HG03571 (cell line): ENCODE data around the gene FGFR3.

Source experiments
- ATAC-seq: cut with Tn5 transposase; IDR thresholded peaks from one replicate; pipeline ENCODE4 v1.9.1; 2021; ENCODE audit not compliant: unreplicated experiment

FGFR3 gene

GRCh38 chr4:1801286-1801958, 8.3 kb downstream of the FGFR3 start:
- ATAC-seq = no peak

GRCh38 chr4:1802151-1802715, 9.1 kb downstream of the FGFR3 start:
- no peak for ATAC-seq

DNA sequence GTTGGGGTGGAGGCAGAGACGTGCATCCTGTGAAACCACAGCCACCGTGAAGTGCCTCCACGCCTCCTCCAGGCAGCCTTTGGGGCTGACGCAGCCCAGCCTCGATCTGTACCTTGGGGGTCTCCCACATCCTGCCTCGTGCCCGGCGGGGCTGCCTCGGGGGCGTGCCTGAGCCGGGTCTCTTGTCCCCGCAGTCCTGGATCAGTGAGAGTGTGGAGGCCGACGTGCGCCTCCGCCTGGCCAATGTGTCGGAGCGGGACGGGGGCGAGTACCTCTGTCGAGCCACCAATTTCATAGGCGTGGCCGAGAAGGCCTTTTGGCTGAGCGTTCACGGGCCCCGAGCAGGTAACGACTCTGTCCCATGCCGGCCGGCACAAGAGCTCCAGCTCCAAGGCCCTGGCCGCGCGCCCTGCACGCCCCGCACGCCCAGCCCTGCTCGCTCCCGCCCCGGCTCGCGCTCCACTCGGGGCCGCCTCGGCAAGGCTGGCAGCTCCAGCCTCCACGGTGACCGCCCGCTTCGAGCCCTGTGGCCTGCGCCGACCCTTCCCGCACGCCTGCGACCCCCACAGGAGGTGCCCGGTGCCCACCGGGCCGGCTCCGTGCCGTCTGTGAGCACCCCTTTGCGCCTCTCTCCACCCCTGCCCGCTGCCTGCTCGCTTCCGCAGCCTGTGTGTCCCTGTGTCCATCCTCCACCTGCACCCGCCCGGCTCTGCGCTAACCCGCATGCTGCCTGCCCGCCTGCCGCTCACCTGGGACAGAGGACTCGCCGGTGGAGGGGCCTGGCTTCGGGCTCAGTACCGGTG, 9.8 kb downstream of the FGFR3 start:
- ATAC-seq = no peak

GRCh38 chr4:1803523-1804423, 10.7 kb downstream of the FGFR3 start:
- no peak for ATAC-seq

GRCh38 chr4:1804638-1805492, 11.8 kb downstream of the FGFR3 start:
- no peak for ATAC-seq

DNA sequence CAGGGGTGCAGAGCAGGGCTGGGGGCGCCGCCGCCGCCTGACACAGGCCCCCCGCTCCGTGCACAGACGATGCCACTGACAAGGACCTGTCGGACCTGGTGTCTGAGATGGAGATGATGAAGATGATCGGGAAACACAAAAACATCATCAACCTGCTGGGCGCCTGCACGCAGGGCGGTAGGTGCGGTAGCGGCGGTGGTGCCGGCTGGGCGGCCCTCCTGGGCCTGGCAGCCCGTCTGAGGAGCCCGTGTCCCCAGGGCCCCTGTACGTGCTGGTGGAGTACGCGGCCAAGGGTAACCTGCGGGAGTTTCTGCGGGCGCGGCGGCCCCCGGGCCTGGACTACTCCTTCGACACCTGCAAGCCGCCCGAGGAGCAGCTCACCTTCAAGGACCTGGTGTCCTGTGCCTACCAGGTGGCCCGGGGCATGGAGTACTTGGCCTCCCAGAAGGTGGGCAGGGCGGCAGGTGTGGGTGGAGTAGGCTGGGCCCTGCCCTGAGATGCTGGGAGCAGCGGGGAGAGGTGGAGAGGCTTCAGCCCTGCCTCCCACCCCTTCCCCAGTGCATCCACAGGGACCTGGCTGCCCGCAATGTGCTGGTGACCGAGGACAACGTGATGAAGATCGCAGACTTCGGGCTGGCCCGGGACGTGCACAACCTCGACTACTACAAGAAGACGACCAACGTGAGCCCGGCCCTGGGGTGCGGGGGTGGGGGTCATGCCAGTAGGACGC, 12.6 kb downstream of the FGFR3 start:
- no peak for ATAC-seq

GRCh38 chr4:1806223-1806564, 13.1 kb downstream of the FGFR3 start:
- no peak for ATAC-seq

GRCh38 chr4:1806596-1807331, 13.7 kb downstream of the FGFR3 start:
- ATAC-seq = no peak

DNA sequence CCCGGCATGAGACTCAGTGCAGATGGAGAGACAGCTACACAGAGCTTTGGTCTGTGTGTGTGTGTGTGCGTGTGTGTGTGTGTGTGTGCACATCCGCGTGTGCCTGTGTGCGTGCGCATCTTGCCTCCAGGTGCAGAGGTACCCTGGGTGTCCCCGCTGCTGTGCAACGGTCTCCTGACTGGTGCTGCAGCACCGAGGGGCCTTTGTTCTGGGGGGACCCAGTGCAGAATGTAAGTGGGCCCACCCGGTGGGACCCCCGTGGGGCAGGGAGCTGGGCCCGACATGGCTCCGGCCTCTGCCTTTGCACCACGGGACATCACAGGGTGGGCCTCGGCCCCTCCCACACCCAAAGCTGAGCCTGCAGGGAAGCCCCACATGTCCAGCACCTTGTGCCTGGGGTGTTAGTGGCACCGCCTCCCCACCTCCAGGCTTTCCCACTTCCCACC, 14.3 kb downstream of the FGFR3 start:
- ATAC-seq = no peak

DNA sequence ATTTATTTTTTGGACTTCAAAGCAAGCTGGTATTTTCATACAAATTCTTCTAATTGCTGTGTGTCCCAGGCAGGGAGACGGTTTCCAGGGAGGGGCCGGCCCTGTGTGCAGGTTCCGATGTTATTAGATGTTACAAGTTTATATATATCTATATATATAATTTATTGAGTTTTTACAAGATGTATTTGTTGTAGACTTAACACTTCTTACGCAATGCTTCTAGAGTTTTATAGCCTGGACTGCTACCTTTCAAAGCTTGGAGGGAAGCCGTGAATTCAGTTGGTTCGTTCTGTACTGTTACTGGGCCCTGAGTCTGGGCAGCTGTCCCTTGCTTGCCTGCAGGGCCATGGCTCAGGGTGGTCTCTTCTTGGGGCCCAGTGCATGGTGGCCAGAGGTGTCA, 15.3 kb downstream of the FGFR3 start:
- ATAC-seq = no peak

DNA sequence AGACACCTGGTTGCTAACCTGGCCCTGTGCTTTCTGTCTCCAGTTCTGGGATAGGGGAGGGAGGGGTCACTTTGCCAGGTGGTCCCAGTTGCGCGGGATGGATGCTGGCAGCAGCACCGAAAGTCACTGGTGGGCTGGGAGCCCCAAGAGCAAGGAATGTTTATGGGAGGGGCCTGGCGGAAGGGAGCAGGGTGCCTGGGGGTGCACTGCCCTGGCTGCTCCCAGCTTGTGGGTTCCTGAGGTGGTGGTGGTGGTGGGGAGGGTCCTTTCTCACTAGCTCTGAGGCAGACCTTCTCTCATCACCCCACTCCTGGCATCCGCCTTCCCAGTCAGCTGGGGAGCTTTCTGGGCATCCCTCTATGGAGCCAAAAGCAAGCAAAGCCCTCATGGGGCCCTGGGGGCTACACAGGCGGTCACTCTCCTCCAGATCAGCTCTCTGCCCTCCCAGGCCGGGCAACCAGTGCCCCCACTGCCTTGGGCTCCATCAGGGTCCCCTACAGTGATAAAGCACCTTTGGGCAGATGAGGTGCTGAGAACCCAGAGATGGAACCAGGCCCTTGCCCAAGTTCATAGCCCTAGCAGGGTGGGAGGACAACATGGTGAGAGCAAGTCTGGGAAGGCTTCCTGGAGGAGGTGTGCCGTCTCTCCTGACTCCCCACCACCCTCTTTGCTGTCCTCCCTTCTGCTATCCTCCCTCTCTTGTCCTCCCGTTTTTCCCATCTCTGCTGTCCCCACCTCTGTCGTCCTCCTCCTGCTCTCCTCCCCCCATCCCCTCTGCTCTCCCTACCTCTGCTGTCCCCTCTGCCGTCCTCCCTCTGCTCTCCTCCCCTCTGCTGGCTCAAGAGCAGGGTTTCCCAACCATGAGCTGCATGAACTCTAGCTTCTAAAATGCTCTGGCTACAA, 16.0 kb downstream of the FGFR3 start:
- ATAC-seq = no peak

DNA sequence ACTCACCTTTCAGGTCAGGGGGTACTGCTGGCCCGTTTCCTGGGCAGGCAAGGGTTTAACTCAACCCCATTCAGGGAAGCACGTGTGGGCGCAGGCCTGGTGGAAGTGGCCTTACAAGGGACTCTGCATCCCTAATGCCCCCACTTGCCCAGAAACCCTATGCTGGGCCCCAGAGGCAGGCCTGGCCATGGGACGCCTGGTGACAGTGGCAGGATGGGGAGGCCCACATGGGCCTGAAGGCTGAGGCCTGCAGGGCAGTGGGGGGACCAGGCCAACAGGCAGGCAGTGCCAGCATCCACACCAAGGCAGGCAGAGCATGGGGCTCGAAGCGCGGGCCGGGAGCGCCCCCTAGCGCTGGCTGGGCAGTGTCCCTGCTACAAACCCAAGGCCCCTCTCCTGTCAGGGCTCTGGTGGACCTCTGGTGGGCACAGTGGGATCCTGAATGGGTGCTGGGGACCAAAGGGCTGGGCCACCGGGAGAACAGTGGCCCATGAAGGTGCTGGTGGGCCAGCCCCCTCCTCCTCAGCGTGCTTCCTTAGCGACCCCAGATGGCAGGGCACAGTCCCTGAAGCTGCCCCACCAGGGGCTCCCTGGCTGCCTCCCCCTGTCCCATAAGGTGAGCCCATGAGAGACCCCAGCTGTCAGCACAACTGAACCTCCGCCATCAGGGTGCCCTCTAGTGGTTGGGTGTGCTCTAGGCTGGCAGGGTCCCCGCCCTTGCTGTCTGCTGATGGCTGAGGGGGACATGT, 16.8 kb downstream of the FGFR3 start:
- no peak for ATAC-seq

DNA sequence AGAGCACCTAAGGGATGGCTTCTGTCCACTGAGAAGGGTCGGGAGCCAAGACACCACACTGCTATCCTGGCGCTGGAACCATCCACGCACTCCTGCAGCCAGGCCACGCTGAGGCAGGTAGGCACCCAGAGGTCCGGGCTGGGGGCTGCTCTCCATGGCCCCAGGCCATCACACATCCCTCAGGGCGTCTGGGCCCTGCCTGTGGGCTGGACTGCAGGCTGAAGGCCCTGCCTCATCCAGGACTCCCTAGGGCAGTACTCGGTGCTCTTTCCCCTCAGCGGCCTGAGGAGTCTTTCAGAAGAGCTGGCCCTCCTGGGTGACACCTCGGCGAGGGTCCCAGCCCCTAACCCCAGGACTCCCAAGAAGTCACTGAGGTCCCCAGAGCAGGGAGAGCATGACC, 17.7 kb downstream of the FGFR3 start:
- no peak for ATAC-seq

DNA sequence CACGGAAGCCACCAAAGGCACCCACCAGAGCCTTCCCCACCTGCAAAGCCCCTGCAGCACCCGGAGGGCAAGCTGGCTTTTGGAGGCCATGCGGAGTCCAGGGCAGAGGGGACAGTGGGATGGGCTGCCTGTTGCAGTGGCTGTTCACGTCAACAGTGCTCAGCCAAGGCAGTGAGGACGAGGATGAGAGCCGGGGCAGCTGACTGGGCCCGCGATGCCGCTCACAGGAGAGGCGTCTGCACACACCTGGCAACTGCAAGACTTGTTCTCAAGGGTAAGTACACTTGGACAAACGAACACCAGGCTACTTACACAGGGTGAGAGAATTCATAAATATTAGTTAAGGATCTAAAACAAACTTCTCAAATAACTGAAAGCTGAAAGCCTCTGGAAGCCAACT, 19.6 kb downstream of the FGFR3 start:
- ATAC-seq = no peak

DNA sequence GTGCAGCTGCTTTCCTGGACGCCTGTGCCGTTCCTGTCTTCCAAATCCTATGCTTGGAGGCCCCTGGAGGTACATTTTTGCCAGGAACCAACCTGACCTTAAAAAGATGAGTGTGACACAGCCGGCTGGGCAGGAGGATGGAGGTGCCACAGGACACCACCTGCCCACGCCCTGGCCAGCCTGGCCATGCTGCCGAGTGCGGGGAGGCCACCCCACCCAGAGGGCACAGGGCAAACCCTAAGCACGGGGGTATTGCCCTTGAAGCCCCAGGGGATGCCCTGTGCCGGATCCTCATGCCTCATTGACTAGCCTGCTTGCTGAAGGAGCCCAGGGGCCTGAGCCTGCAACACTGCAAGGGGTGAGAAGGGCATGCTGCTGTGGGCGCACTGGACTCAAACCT, 20.1 kb downstream of the FGFR3 start:
- no peak for ATAC-seq

GRCh38 chr4:1813915-1814314, 20.8 kb downstream of the FGFR3 start:
- ATAC-seq = no peak

DNA sequence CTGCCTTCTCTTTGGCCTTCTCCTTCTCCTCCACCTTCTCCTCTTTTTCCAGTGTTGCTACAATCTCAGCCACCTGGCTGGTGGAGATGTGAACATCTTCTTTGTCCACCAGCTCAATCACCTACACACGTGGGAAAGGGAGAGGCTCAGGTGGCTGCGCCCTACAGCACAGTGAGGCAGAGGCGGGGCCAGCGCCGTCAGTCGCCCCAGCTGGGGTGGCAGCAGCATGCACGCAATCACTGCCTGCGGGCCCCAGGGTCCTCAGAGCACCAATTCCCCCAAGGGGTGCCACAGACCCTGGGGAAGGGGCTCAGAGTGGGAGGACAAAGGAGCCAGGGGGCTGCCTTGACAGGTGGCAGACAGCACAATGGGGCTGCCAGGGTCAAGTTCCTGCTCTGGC, 21.4 kb downstream of the FGFR3 start:
- ATAC-seq = no peak
